Gastrocnemius medialis (tissue), 4 donors: ENCODE results near the gene CLDN16.

Experiments used
- POLR2A ChIP-seq, 2 donors: fragments of 450-650 bp; IDR thresholded peaks; one replicate each; pipeline ENCODE4 v1.6.1; 2017; ENCODE audit warnings: antibody characterized with exemption in 2 of 2, mild to moderate bottlenecking in 2 of 2, moderate library complexity in 2 of 2
- TF ChIP-seq, protein P1 (sequence below), 5 experiments: fragments of 450-650 bp in 3 of 5; fragments of 200-600 bp in 2 of 5; sonication (generic) in 2 of 5; IDR thresholded peaks in 4 of 5; conservative IDR thresholded peaks in 1 of 5; 1 replicate in 4 of 5; 2 replicates in 1 of 5; pipeline ENCODE4 v1.5.1; 2016 to 2019; ENCODE audit warnings: antibody characterized with exemption in 5 of 5, mild to moderate bottlenecking in 3 of 5, moderate library complexity in 3 of 5

GRCh38 chr3:190375246-190375645 lies 12.7 kb upstream of the CLDN16 start:
- TF ChIP-seq, protein P1, sequence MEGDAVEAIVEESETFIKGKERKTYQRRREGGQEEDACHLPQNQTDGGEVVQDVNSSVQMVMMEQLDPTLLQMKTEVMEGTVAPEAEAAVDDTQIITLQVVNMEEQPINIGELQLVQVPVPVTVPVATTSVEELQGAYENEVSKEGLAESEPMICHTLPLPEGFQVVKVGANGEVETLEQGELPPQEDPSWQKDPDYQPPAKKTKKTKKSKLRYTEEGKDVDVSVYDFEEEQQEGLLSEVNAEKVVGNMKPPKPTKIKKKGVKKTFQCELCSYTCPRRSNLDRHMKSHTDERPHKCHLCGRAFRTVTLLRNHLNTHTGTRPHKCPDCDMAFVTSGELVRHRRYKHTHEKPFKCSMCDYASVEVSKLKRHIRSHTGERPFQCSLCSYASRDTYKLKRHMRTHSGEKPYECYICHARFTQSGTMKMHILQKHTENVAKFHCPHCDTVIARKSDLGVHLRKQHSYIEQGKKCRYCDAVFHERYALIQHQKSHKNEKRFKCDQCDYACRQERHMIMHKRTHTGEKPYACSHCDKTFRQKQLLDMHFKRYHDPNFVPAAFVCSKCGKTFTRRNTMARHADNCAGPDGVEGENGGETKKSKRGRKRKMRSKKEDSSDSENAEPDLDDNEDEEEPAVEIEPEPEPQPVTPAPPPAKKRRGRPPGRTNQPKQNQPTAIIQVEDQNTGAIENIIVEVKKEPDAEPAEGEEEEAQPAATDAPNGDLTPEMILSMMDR (IDR thresholded peaks at IDR 0.05 in 4 of 5, conservative IDR thresholded peaks at IDR 0.05 in 1 of 5): no peak
- no peak for TF ChIP-seq POLR2A (IDR thresholded peaks at IDR 0.05)
